Measurements from ENCODE around the gene TRIM26.
"Not testable (repeated sequence)": the region's sequence is repeated elsewhere in the genome, so short reads cannot be mapped to it uniquely, and the experiment has no call there.

The TRIM26 gene

GRCh38 chr6:30169658-30170614 lies 43.3 kb downstream of the TRIM26 start:
- DNase-seq: no peak

GRCh38 chr6:30168741-30169140 lies 44.5 kb downstream of the TRIM26 start:
- no peak for DNase-seq

GRCh38 chr6:30167101-30167500 lies 46.1 kb downstream of the TRIM26 start:
- no peak for DNase-seq

- not testable (repeated sequence) for DNase-seq
Observed at GRCh38 chr6:30165238-30165637, 48.0 kb downstream of the TRIM26 start.

GRCh38 chr6:30164714-30165113 lies 48.5 kb downstream of the TRIM26 start:
- DNase-seq: no peak

- no peak for DNase-seq
Observed at GRCh38 chr6:30163918-30164654, 49.1 kb downstream of the TRIM26 start.

GRCh38 chr6:30163090-30163917 lies 49.9 kb downstream of the TRIM26 start, which contains the start of gene TRIM15:
TRIM15 (plus strand) TSS chr6:30163546; CDS start chr6:30163685, 139 bp downstream.
- DNase-seq: no peak

GRCh38 chr6:30162265-30163089 lies 50.7 kb downstream of the TRIM26 start:
- DNase-seq: no peak

- no peak for DNase-seq
Observed at GRCh38 chr6:30160785-30161531, 52.2 kb downstream of the TRIM26 start, which contains the start of gene TRIM10. TRIM10 (minus strand) TSS chr6:30161211; CDS start chr6:30160858, 353 bp downstream.

- no peak for DNase-seq
Observed at GRCh38 chr6:30160008-30160784, 53.0 kb downstream of the TRIM26 start.

- DNase-seq: no peak
Observed at GRCh38 chr6:30158475-30159040, 54.6 kb downstream of the TRIM26 start.

GRCh38 chr6:30157999-30158398 lies 55.2 kb downstream of the TRIM26 start:
- no peak for DNase-seq

- DNase-seq: no peak
Observed at GRCh38 chr6:30157581-30157980, 55.6 kb downstream of the TRIM26 start.

- DNase-seq: no peak
Observed at GRCh38 chr6:30156774-30157173, 56.4 kb downstream of the TRIM26 start.

- DNase-seq: no peak
Observed at GRCh38 chr6:30156262-30156599, 57.0 kb downstream of the TRIM26 start.

- no peak for DNase-seq
Observed at GRCh38 chr6:30155520-30156261, 57.5 kb downstream of the TRIM26 start.

- no peak for DNase-seq
Observed at GRCh38 chr6:30154709-30155519, 58.3 kb downstream of the TRIM26 start.

- DNase-seq: no peak
Observed at GRCh38 chr6:30154061-30154460, 59.1 kb downstream of the TRIM26 start.

All from COR-L47 (cell line).